Measurements from ENCODE around the gene SCGB1A1. TPM values are rescaled to one million over a fixed set of nuclear protein-coding genes. Genes with fewer than 3 reads are reported as not detected.

SCGB1A1 gene
- total and polyA plus RNA-seq, 8 donors, result 0.94 to 4.3 TPM; not detected in 6

DNA sequence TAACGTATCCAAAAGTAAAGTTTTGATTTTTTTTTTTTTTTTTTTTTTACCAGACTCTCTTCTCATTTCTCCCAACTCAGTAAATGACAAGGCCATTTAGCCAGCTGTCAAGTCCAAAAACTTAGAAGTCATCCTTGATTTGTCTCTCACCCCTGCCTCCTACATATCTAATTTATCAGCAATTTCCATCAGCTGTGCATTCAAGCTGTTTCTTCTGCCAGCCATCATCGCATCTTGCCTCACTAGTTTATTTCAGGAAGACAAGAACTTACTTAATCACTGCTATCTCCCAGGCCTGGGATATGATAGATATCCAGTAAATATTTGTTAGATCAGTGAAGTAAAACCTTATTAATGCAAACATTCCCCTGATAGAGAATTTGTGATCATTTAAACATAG lies 47.6 kb downstream of the SCGB1A1 start:
- intact Hi-C loops (cut with DNase I), result no loop called here
- TF ChIP-seq, protein P1, sequence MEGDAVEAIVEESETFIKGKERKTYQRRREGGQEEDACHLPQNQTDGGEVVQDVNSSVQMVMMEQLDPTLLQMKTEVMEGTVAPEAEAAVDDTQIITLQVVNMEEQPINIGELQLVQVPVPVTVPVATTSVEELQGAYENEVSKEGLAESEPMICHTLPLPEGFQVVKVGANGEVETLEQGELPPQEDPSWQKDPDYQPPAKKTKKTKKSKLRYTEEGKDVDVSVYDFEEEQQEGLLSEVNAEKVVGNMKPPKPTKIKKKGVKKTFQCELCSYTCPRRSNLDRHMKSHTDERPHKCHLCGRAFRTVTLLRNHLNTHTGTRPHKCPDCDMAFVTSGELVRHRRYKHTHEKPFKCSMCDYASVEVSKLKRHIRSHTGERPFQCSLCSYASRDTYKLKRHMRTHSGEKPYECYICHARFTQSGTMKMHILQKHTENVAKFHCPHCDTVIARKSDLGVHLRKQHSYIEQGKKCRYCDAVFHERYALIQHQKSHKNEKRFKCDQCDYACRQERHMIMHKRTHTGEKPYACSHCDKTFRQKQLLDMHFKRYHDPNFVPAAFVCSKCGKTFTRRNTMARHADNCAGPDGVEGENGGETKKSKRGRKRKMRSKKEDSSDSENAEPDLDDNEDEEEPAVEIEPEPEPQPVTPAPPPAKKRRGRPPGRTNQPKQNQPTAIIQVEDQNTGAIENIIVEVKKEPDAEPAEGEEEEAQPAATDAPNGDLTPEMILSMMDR (IDR thresholded peaks at IDR 0.05), result no peak
- no peak overlapping the region for H3K4me3 ChIP-seq
- DNase-seq (no peak), ATAC-seq (no peak), FAIRE-seq (no peak)
- 65 to 77% methylated on average over 2 of the region's 2 CpGs for WGBS, 2 donors
- H3K9me3 ChIP-seq, result no peaks in the 10 kb centered on the region
- no peaks in the 10 kb centered on the region for H3K36me3 ChIP-seq
- H3K27me3 ChIP-seq, result no peaks in the 10 kb centered on the region
- no peaks in the 10 kb centered on the region for H3K4me1 ChIP-seq
- H3K27ac ChIP-seq, result no peak overlapping the region

DNA sequence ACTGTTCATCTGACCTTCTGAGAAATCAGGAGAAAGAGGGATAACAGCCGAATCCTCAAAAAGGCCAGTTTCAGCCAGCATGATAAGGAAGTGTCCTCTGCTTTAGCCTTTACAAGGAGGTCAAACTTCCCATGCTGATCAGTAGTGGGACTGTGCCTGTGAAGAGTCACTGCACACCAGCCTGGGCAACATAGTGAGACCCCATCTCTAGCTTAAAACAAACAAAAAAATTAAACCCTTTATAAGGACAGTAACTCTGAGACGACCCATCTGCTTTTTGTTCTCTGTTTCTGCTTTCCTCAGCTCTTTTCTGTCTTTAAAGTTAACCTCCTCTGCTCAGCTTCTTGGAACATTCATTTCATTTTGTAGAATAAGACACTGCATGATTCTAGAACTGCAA lies 49.7 kb downstream of the SCGB1A1 start:
- Histone ChIP-seq H3K36me3 (no peaks in the 10 kb centered on the region), H3K27ac (no peak overlapping the region), H3K4me3 (no peak overlapping the region), H3K9me3 (no peaks in the 10 kb centered on the region), H3K4me1 (no peaks in the 10 kb centered on the region), H3K27me3 (no peaks in the 10 kb centered on the region)
- 74 to 88% methylated on average over 2 of the region's 2 CpGs for WGBS, 2 donors
- ATAC-seq (no peak), DNase-seq (no peak), FAIRE-seq (no peak)
- TF ChIP-seq, protein P1 (IDR thresholded peaks at IDR 0.05), result no peak
- intact Hi-C loops (cut with DNase I), result no loop called here

DNA sequence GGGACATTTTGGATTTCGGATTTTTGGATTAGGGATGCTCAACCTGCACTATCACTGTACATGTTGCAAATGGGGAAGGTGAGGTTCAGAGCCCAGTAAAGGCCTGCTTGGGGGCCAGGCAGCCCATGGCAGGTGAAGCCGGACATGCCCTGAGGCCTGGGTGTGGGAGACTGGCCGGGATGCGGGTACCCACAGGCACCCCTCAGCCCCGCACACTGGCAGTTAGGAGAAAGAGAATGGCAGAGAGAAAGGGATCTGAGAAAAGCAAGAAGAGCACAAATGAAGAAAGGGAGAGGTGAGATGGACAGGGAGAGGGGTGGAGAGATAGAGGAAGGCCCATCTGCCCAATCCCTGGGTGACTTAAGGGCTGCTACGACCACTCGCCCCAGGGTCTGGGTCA lies 52.8 kb downstream of the SCGB1A1 start:
- Histone ChIP-seq H3K27ac (no peak overlapping the region), H3K9me3 (no peaks in the 10 kb centered on the region), H3K36me3 (no peaks in the 10 kb centered on the region), H3K4me3 (no peak overlapping the region), H3K27me3 (no peaks in the 10 kb centered on the region), H3K4me1 (no peaks in the 10 kb centered on the region)
- DNase-seq, result no peak
- 96 to 98% methylated on average over 5 to 7 of the region's 7 CpGs for WGBS, 2 donors
- ATAC-seq, result no peak
- FAIRE-seq, result no peak
- intact Hi-C loops (cut with DNase I), result no loop called here
- TF ChIP-seq, protein P1 (IDR thresholded peaks at IDR 0.05), result no peak

DNA sequence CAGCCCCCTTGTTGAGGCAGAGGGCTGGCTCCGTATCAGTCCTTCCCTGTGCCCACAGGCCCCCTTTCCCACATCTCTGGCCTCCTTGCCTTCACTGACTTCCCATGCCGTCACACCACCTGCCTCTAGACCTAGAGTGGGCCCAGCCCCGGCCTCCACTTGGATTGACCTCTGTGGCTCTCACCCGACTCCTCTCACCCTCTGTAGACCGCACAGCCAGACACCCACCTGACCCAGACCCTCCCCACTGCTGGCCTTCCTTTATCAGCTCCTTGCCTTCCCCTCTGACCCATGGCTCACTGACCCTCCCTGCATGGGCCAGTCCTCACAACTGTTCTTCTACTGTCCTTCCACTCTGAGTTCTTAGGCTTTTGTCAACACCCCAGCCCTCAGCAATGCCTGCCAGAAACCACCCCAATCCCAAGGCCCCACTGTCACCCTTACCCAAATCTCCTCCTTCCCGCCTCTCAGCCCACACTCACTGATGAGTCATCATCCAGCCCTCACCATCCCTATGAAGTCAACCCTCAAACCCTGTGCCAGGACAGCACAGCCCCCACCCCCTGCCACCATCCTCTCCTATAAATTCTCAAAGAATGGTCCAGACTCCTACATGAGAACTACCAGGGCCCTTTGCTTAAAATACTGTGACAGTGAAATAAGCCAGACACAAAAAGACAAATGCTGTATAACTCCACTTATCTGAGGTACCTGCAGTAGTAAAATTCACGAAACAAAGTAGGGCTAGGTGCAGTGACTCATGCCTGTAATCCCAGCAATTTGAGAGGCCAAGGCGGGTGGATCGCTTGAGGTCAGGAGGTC lies 53.4 kb downstream of the SCGB1A1 start:
- Histone ChIP-seq H3K27ac (no peak overlapping the region), H3K4me1 (no peaks in the 10 kb centered on the region), H3K36me3 (no peaks in the 10 kb centered on the region), H3K9me3 (no peaks in the 10 kb centered on the region), H3K27me3 (no peaks in the 10 kb centered on the region), H3K4me3 (no peak overlapping the region)
- 85 to 86% methylated on average over 9 of the region's 9 CpGs for WGBS, 2 donors
- DNase-seq (no peak), FAIRE-seq (no peak), ATAC-seq (peak in 1 of 4 donors; percentile 32)
- intact Hi-C loops (cut with DNase I), result no loop called here
- TF ChIP-seq, protein P1 (IDR thresholded peaks at IDR 0.05), result no peak

Other genes starting within 250 kb of the SCGB1A1 start
- not detected for gene SCGB1D1, start 228.8 kb upstream of the SCGB1A1 start, total RNA-seq
- not detected for gene SCGB1D1, start 228.8 kb upstream of the SCGB1A1 start, polyA plus RNA-seq
- gene SCGB2A1, start 210.4 kb upstream of the SCGB1A1 start, total RNA-seq, result 1 to 10 TPM; 1.4 to 5.3 (median 2.4) TPM
- gene SCGB2A1, start 210.4 kb upstream of the SCGB1A1 start, polyA plus RNA-seq, result 100 to 1,000 TPM in 1 of 2 donors, 10 to 100 TPM in 1; 13.8 to 101 TPM
- 1 to 10 TPM in 1 of 6 donors, under 1 TPM in 4, not detected in 1; 0.47 to 1.1 (median 0.65) TPM for gene SCGB1D2, start 176.8 kb upstream of the SCGB1A1 start, total RNA-seq
- 1 to 10 TPM in 1 of 2 donors, not detected in 1; 3.9 TPM for gene SCGB1D2, start 176.8 kb upstream of the SCGB1A1 start, polyA plus RNA-seq
- not detected for gene SCGB2A2, start 148.9 kb upstream of the SCGB1A1 start, total RNA-seq
- not detected for gene SCGB2A2, start 148.9 kb upstream of the SCGB1A1 start, polyA plus RNA-seq
- gene SCGB1D4, start 120.0 kb upstream of the SCGB1A1 start, total RNA-seq, result not detected
- not detected for gene SCGB1D4, start 120.0 kb upstream of the SCGB1A1 start, polyA plus RNA-seq
- gene ASRGL1, start 81.6 kb upstream of the SCGB1A1 start, total RNA-seq, result 10 to 100 TPM in 5 of 6 donors, 1 to 10 TPM in 1; 8.7 to 26.5 (median 12.4) TPM
- gene ASRGL1, start 81.6 kb upstream of the SCGB1A1 start, polyA plus RNA-seq, result 10 to 100 TPM in 1 of 2 donors, 1 to 10 TPM in 1; 8.1 to 15.8 TPM
- gene AHNAK, start 127.8 kb downstream of the SCGB1A1 start, total RNA-seq, result 100 to 1,000 TPM in 1 of 6 donors, 10 to 100 TPM in 5; 53.2 to 163 (median 77.2) TPM
- 10 to 100 TPM; 18.7 to 32.5 TPM for gene AHNAK, start 127.8 kb downstream of the SCGB1A1 start, polyA plus RNA-seq
- 1,000 to 10,000 TPM in 4 of 6 donors, 100 to 1,000 TPM in 2; 723 to 1,171 (median 1,053) TPM for gene EEF1G, start 154.9 kb downstream of the SCGB1A1 start, total RNA-seq
- gene EEF1G, start 154.9 kb downstream of the SCGB1A1 start, polyA plus RNA-seq, result 100 to 1,000 TPM; 630 to 745 TPM
- gene TUT1, start 172.5 kb downstream of the SCGB1A1 start, total RNA-seq, result 10 to 100 TPM; 12.0 to 20.3 (median 14.6) TPM
- 10 to 100 TPM; 24.6 to 33.4 TPM for gene TUT1, start 172.5 kb downstream of the SCGB1A1 start, polyA plus RNA-seq
- gene MTA2, start 182.8 kb downstream of the SCGB1A1 start, total RNA-seq, result 10 to 100 TPM; 14.7 to 35.6 (median 23.0) TPM
- 10 to 100 TPM; 28.7 to 42.3 TPM for gene MTA2, start 182.8 kb downstream of the SCGB1A1 start, polyA plus RNA-seq
- gene EML3, start 193.7 kb downstream of the SCGB1A1 start, total RNA-seq, result 10 to 100 TPM; 22.0 to 34.1 (median 23.4) TPM
- 10 to 100 TPM; 70.7 to 86.4 TPM for gene EML3, start 193.7 kb downstream of the SCGB1A1 start, polyA plus RNA-seq
- 1 to 10 TPM in 4 of 6 donors, under 1 TPM in 2; 0.65 to 2.8 (median 1.6) TPM for gene ROM1, start 194.2 kb downstream of the SCGB1A1 start, total RNA-seq
- gene ROM1, start 194.2 kb downstream of the SCGB1A1 start, polyA plus RNA-seq, result 1 to 10 TPM; 5.1 to 5.6 TPM
- gene B3GAT3, start 203.0 kb downstream of the SCGB1A1 start, total RNA-seq, result 10 to 100 TPM; 13.2 to 24.1 (median 17.1) TPM
- gene B3GAT3, start 203.0 kb downstream of the SCGB1A1 start, polyA plus RNA-seq, result 10 to 100 TPM; 45.7 to 50.8 TPM
- 100 to 1,000 TPM; 106 to 210 (median 152) TPM for gene GANAB, start 227.6 kb downstream of the SCGB1A1 start, total RNA-seq
- 10 to 100 TPM; 88.1 to 93.1 TPM for gene GANAB, start 227.6 kb downstream of the SCGB1A1 start, polyA plus RNA-seq
- 10 to 100 TPM in 3 of 6 donors, 1 to 10 TPM in 3; 5.8 to 12.9 (median 9.5) TPM for gene INTS5, start 234.3 kb downstream of the SCGB1A1 start, total RNA-seq
- 1 to 10 TPM; 4.5 to 4.6 TPM for gene INTS5, start 234.3 kb downstream of the SCGB1A1 start, polyA plus RNA-seq
- gene C11orf98, start 246.2 kb downstream of the SCGB1A1 start, total RNA-seq, result 10 to 100 TPM; 13.2 to 21.3 (median 16.9) TPM
- 10 to 100 TPM; 56.3 to 70.8 TPM for gene C11orf98, start 246.2 kb downstream of the SCGB1A1 start, polyA plus RNA-seq
- 10 to 100 TPM in 1 of 6 donors, 1 to 10 TPM in 5; 4.0 to 11.0 (median 7.3) TPM for gene CSKMT, start 246.3 kb downstream of the SCGB1A1 start, total RNA-seq
- gene CSKMT, start 246.3 kb downstream of the SCGB1A1 start, polyA plus RNA-seq, result 10 to 100 TPM; 19.6 to 25.4 TPM

All from pancreas (tissue), 10 donors.